SU-DHL-6 (cell line): Measurements from ENCODE around the gene B4GALT3.

ENCODE experiments used
- H2AFZ ChIP-seq: fragments of 200-600 bp; sonication (generic); 2 replicates; pipeline ENCODE4 v1.6.1; 2014; ENCODE audit warnings: low read depth, mild to moderate bottlenecking, moderate library complexity, mixed read lengths, antibody characterized with exemption, low read length; ENCODE audit not compliant: severe bottlenecking
- H3F3A ChIP-seq: fragments of 200-600 bp; shearing (Covaris generic); 2 replicates; pipeline ENCODE4 v1.6.0; 2016; ENCODE audit warnings: antibody characterized with exemption, mild to moderate bottlenecking; ENCODE audit not compliant: insufficient read depth
- H3K27ac ChIP-seq: fragments of 200-600 bp; sonication (generic); 2 replicates; pipeline ENCODE4 v1.5.1; 2016; ENCODE audit warnings: low read depth, mild to moderate bottlenecking, low read length, moderate library complexity, mixed read lengths
- H3K27me3 ChIP-seq: fragments of 200-600 bp; sonication (generic), shearing (Covaris generic); 2 replicates; pipeline ENCODE4 v1.6.0; 2014; ENCODE audit warnings: mild to moderate bottlenecking, low read length
- H3K36me3 ChIP-seq: fragments of 200-600 bp; sonication (generic); 2 replicates; pipeline ENCODE4 v1.6.1; 2014; ENCODE audit warnings: mild to moderate bottlenecking, low read length, mixed read lengths
- H3K4me2 ChIP-seq: fragments of 300-600, 200-600 bp; shearing (Covaris generic), sonication (generic); 2 replicates; pipeline ENCODE4 v1.6.0; 2014; ENCODE audit warnings: low read length, low read depth, mild to moderate bottlenecking; ENCODE audit not compliant: poor library complexity, severe bottlenecking
- H3K4me3 ChIP-seq: fragments of 200-600 bp; sonication (generic); 2 replicates; pipeline ENCODE4 v1.5.1; 2014; ENCODE audit warnings: antibody characterized with exemption, low read length, mild to moderate bottlenecking, mixed read lengths; ENCODE audit not compliant: insufficient read depth, poor library complexity, severe bottlenecking
- H3K79me2 ChIP-seq: fragments of 200-600 bp; sonication (generic); 2 replicates; pipeline ENCODE4 v1.6.1; 2014; ENCODE audit warnings: mild to moderate bottlenecking, low read length, moderate library complexity; ENCODE audit not compliant: insufficient read depth
- H3K9ac ChIP-seq: fragments of 200-600 bp; sonication (generic); 2 replicates; pipeline ENCODE4 v1.7.0; 2014; ENCODE audit warnings: mild to moderate bottlenecking, low read length
- H3K9me2 ChIP-seq: fragments of 200-600 bp; sonication (generic); replicated peaks from 2 replicates; pipeline ENCODE4 v1.6.1; 2014; ENCODE audit warnings: low read length; ENCODE audit not compliant: insufficient read depth
- H3K9me3 ChIP-seq: fragments of 200-600 bp; sonication (generic); 2 replicates; pipeline ENCODE4 v1.6.1; 2014; ENCODE audit warnings: low read length, mixed read lengths; ENCODE audit not compliant: insufficient read depth
- H4K20me1 ChIP-seq: fragments of 200-600 bp; sonication (generic); 2 replicates; pipeline ENCODE4 v1.6.1; 2014; ENCODE audit warnings: low read depth, mild to moderate bottlenecking, antibody characterized with exemption, low read length, moderate library complexity, mixed read lengths
- EZH2phosphoT487 ChIP-seq: fragments of 200-600 bp; sonication (generic), shearing (Covaris generic); conservative IDR thresholded peaks from 2 replicates; pipeline ENCODE4 v1.6.1; 2018; ENCODE audit warnings: mild to moderate bottlenecking, antibody characterized with exemption, low read length, moderate library complexity, mixed read lengths
- TF ChIP-seq, protein P1 (sequence below): fragments of 200-600 bp; sonication (generic); IDR thresholded peaks from one replicate; pipeline ENCODE4 v1.5.1; 2017; ENCODE audit warnings: antibody characterized with exemption, mild to moderate bottlenecking, low read length, moderate library complexity; ENCODE audit not compliant: insufficient read depth, poor library complexity, severe bottlenecking

The B4GALT3 gene

DNA sequence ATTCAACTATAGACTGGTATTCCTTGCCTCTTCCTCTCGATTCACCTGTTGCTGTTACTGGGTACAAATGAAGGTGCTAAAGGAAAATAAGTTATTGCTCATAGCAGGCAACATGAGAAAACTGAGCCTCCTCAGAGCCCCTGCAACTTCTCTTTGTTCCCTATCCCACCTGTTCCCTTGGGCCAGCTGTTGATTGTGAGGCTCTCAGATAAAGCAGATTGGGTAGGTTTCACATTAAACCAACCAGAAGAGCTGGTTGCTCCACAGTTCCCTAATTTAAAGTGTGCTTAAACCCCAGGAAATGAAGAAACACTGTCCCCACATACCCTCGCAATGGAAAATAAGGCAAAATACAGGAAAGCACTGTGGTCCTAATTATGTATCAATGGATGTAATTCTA, 49.7 kb downstream of the B4GALT3 start:
- no peaks in the 10 kb centered on the region for H3K9me2 ChIP-seq
- H3K27ac ChIP-seq: no peak overlapping the region
- no peaks in the 10 kb centered on the region for H3K9me3 ChIP-seq
- no peak overlapping the region for H2AFZ ChIP-seq
- no peaks in the 10 kb centered on the region; the same call in 1 of the 2 replicates for H3K36me3 ChIP-seq
- H3K4me2 ChIP-seq: no peak overlapping the region
- TF ChIP-seq, protein P1, sequence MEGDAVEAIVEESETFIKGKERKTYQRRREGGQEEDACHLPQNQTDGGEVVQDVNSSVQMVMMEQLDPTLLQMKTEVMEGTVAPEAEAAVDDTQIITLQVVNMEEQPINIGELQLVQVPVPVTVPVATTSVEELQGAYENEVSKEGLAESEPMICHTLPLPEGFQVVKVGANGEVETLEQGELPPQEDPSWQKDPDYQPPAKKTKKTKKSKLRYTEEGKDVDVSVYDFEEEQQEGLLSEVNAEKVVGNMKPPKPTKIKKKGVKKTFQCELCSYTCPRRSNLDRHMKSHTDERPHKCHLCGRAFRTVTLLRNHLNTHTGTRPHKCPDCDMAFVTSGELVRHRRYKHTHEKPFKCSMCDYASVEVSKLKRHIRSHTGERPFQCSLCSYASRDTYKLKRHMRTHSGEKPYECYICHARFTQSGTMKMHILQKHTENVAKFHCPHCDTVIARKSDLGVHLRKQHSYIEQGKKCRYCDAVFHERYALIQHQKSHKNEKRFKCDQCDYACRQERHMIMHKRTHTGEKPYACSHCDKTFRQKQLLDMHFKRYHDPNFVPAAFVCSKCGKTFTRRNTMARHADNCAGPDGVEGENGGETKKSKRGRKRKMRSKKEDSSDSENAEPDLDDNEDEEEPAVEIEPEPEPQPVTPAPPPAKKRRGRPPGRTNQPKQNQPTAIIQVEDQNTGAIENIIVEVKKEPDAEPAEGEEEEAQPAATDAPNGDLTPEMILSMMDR: no peak
- TF ChIP-seq EZH2phosphoT487: no peak
- peaks cover 13% of the 10 kb centered on the region; the same call in 1 of the 2 replicates for H3K79me2 ChIP-seq
- peaks cover 20% of the 10 kb centered on the region for H3F3A ChIP-seq
- no peak overlapping the region for H3K9ac ChIP-seq
- H3K4me3 ChIP-seq: no peak overlapping the region
- no peaks in the 10 kb centered on the region for H3K27me3 ChIP-seq
- no peaks in the 10 kb centered on the region for H4K20me1 ChIP-seq

DNA sequence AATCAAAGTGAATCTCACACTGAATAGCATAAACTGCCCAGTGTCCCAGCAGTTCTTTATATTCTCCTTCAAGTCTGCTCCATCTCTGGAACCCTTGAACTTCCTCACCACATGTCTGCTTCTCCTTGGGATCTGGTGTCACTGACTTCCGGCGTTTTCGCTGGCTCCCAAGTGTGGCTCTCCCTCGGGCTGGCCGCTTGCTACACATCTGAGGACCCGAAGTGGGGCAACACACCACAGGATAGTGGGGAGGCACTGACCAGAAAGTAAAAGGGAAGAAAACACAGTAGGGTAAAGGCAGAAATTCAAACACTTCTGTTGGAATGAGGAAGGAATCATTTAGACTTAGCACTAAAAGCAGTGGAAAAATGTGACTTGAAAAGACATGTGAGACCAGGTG, 54.3 kb downstream of the B4GALT3 start:
- H3K4me2 ChIP-seq: no peak overlapping the region
- peaks cover 12% of the 10 kb centered on the region; the same call in 1 of the 2 replicates for H3K79me2 ChIP-seq
- TF ChIP-seq, protein P1: no peak
- no peak for TF ChIP-seq EZH2phosphoT487
- H3K9ac ChIP-seq: no peak overlapping the region
- H3K4me3 ChIP-seq: no peak overlapping the region
- H3F3A ChIP-seq: 0 out of 2 replicates have a peak, but pooled peaks cover 8% of the 10 kb centered on the region
- H3K27ac ChIP-seq: no peak overlapping the region
- no peaks in the 10 kb centered on the region for H3K9me3 ChIP-seq
- H3K27me3 ChIP-seq: no peaks in the 10 kb centered on the region
- H4K20me1 ChIP-seq: no peaks in the 10 kb centered on the region
- H3K9me2 ChIP-seq: no peaks in the 10 kb centered on the region
- peaks cover 4% of the 10 kb centered on the region; the same call in 1 of the 2 replicates for H3K36me3 ChIP-seq
- no peak overlapping the region for H2AFZ ChIP-seq

DNA sequence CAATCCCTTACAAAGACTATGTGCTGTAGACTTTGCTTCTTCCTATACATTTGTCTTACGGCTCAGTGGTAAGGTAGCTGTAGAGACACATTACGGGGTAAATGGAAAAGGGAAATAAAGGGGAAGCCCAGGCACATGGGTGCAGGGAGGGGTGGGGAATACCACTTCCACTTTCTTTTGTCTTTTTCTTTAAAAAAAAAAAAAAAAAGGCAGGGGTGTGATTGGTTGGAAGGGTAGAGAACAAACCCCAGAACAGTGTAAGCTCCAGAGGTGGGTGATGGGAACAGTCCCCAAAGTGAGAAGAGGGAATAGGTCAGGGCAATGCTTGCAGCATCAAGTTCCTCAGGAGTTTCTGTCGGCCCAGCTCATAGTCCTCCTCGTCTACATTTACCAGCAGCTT, 55.5 kb downstream of the B4GALT3 start:
- Histone ChIP-seq H3K9ac (no peak overlapping the region), H2AFZ (no peak overlapping the region), H3K9me2 (no peaks in the 10 kb centered on the region), H4K20me1 (no peaks in the 10 kb centered on the region), H3K36me3 (0 out of 2 replicates have a peak, but pooled peaks cover 4% of the 10 kb centered on the region), H3F3A (0 out of 2 replicates have a peak, but pooled peaks cover 8% of the 10 kb centered on the region), H3K4me2 (no peak overlapping the region), H3K9me3 (no peaks in the 10 kb centered on the region), H3K27me3 (no peaks in the 10 kb centered on the region), H3K79me2 (peaks cover 20% of the 10 kb centered on the region), H3K4me3 (no peak overlapping the region), H3K27ac (no peak overlapping the region)
- TF ChIP-seq, protein P1: no peak
- no peak for TF ChIP-seq EZH2phosphoT487
